HG03520 (cell line): Measurements from ENCODE around the gene RAB9B.

Experiments used
- ATAC-seq: cut with Tn5 transposase; IDR thresholded peaks from one replicate; pipeline ENCODE4 v1.9.1; 2021; ENCODE audit warnings: mild to moderate bottlenecking, moderate library complexity; ENCODE audit not compliant: unreplicated experiment

RAB9B gene

DNA sequence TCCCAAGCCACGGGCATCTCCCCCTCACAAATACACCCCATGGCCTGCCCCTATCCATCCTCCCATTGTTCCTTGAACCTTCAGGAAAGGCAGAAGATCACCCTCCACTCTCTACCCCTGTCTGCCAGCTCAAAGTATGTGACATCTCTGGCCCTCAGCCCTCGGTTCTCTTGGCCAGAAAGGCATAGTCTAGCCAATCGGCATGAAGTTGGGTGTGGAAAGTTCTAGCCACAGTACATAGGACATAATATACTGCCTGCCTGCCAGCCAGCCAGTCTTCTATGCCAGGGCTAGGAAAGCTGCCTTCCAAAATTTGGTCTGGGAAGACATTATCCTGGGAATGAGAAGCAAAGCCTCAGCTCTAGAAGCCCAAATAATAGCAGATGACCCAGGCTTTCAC, 58.6 kb downstream of the RAB9B start:
- no peak for ATAC-seq
